HEK293 (cell line): ENCODE results near the gene UBR2.

ENCODE experiments used
- GLI2 ChIP-seq: fragments of 450-650 bp; formaldehyde crosslinking; IDR thresholded peaks from 2 replicates; pipeline ENCODE4; 2017; ENCODE audit warnings: missing biosample characterization, missing genetic modification characterization, low read depth, borderline replicate concordance
- KLF8 ChIP-seq: fragments of 450-650 bp; formaldehyde crosslinking; IDR thresholded peaks from 2 replicates; pipeline ENCODE4 v1.5.1; 2016; ENCODE audit warnings: missing biosample characterization, missing genetic modification characterization
- PRDM10 ChIP-seq: fragments of 450-650 bp; formaldehyde crosslinking; IDR thresholded peaks from 2 replicates; pipeline ENCODE4 v1.5.1; 2016; ENCODE audit warnings: missing biosample characterization, missing genetic modification characterization
- PRDM4 ChIP-seq: fragments of 450-650 bp; formaldehyde crosslinking; IDR thresholded peaks from 2 replicates; pipeline ENCODE4 v1.5.1; 2017; ENCODE audit warnings: missing biosample characterization, missing genetic modification characterization
- SCRT2 ChIP-seq: fragments of 450-650 bp; formaldehyde crosslinking; IDR thresholded peaks from 2 replicates; pipeline ENCODE4 v1.5.1; 2016; ENCODE audit warnings: missing biosample characterization, missing genetic modification characterization
- SP3 ChIP-seq: fragments of 450-650 bp; formaldehyde crosslinking; IDR thresholded peaks from 2 replicates; pipeline ENCODE4 v1.5.1; 2016; ENCODE audit warnings: missing biosample characterization, missing genetic modification characterization
- TCF7L2 ChIP-seq: IDR thresholded peaks from 2 replicates; pipeline ENCODE4 v1.6.1; 2011; ENCODE audit warnings: low read depth, mild to moderate bottlenecking, inconsistent platforms, low read length, moderate library complexity, borderline replicate concordance
- TRIM28 ChIP-seq: IDR thresholded peaks from 2 replicates; pipeline ENCODE4 v1.6.1; 2011; ENCODE audit warnings: low read length, control low read depth, borderline replicate concordance
- YY2 ChIP-seq: fragments of 450-650 bp; formaldehyde crosslinking; IDR thresholded peaks from 2 replicates; pipeline ENCODE4 v1.5.1; 2016; ENCODE audit warnings: missing biosample characterization, missing genetic modification characterization
- ZBTB48 ChIP-seq: fragments of 450-650 bp; formaldehyde crosslinking; IDR thresholded peaks from 2 replicates; pipeline ENCODE4 v1.5.1; 2016; ENCODE audit warnings: missing biosample characterization, missing genetic modification characterization
- ZIC2 ChIP-seq: fragments of 450-650 bp; formaldehyde crosslinking; IDR thresholded peaks from 2 replicates; pipeline ENCODE4 v1.5.1; 2016; ENCODE audit warnings: missing biosample characterization, missing genetic modification characterization
- ZNF112 ChIP-seq: fragments of 450-650 bp; formaldehyde crosslinking; IDR thresholded peaks from 2 replicates; pipeline ENCODE4 v1.5.0; 2017; ENCODE audit warnings: missing biosample characterization, missing genetic modification characterization
- ZNF133 ChIP-seq: fragments of 450-650 bp; formaldehyde crosslinking; IDR thresholded peaks from 2 replicates; pipeline ENCODE4 v1.5.1; 2016; ENCODE audit warnings: missing biosample characterization, missing genetic modification characterization
- ZNF138 ChIP-seq: fragments of 450-650 bp; formaldehyde crosslinking; IDR thresholded peaks from 2 replicates; pipeline ENCODE4 v1.5.1; 2016; ENCODE audit warnings: missing biosample characterization, missing genetic modification characterization, borderline replicate concordance
- ZNF157 ChIP-seq: fragments of 450-650 bp; formaldehyde crosslinking; IDR thresholded peaks from 2 replicates; pipeline ENCODE4 v1.5.1; 2016; ENCODE audit warnings: missing biosample characterization, missing genetic modification characterization
- ZNF23 ChIP-seq: fragments of 450-650 bp; formaldehyde crosslinking; IDR thresholded peaks from 2 replicates; pipeline ENCODE4 v1.5.1; 2016; ENCODE audit warnings: missing biosample characterization, missing genetic modification characterization, borderline replicate concordance
- ZNF292 ChIP-seq: fragments of 450-650 bp; formaldehyde crosslinking; IDR thresholded peaks from 2 replicates; pipeline ENCODE4 v1.5.1; 2016; ENCODE audit warnings: low read depth, missing biosample characterization, missing genetic modification characterization, borderline replicate concordance
- ZNF354C ChIP-seq: fragments of 450-650 bp; formaldehyde crosslinking; IDR thresholded peaks from 2 replicates; pipeline ENCODE4 v1.5.1; 2016; ENCODE audit warnings: missing biosample characterization, missing genetic modification characterization, low read depth, borderline replicate concordance
- ZNF366 ChIP-seq: fragments of 450-650 bp; formaldehyde crosslinking; conservative IDR thresholded peaks from 2 replicates; pipeline ENCODE4 v1.5.1; 2016; ENCODE audit warnings: missing biosample characterization, missing genetic modification characterization
- ZNF426 ChIP-seq: fragments of 450-650 bp; formaldehyde crosslinking; IDR thresholded peaks from 2 replicates; pipeline ENCODE4 v1.5.1; 2017; ENCODE audit warnings: missing biosample characterization, missing genetic modification characterization, mild to moderate bottlenecking, inconsistent platforms, moderate library complexity
- ZNF449 ChIP-seq: fragments of 450-650 bp; formaldehyde crosslinking; IDR thresholded peaks from 2 replicates; pipeline ENCODE4 v1.5.1; 2017; ENCODE audit warnings: missing biosample characterization, mild to moderate bottlenecking, missing genetic modification characterization, moderate library complexity
- ZNF548 ChIP-seq: fragments of 450-650 bp; formaldehyde crosslinking; IDR thresholded peaks from 2 replicates; pipeline ENCODE4 v1.5.1; 2016; ENCODE audit warnings: missing biosample characterization, missing genetic modification characterization
- ZNF560 ChIP-seq: fragments of 450-650 bp; formaldehyde crosslinking; IDR thresholded peaks from 2 replicates; pipeline ENCODE4 v1.5.1; 2017; ENCODE audit warnings: missing biosample characterization, missing genetic modification characterization, borderline replicate concordance
- ZNF585B ChIP-seq: fragments of 450-650 bp; formaldehyde crosslinking; IDR thresholded peaks from 2 replicates; pipeline ENCODE4 v1.5.1; 2016; ENCODE audit warnings: missing biosample characterization, missing genetic modification characterization
- ZNF624 ChIP-seq: fragments of 450-650 bp; formaldehyde crosslinking; IDR thresholded peaks from 2 replicates; pipeline ENCODE4 v1.5.1; 2017; ENCODE audit warnings: missing biosample characterization, missing genetic modification characterization
- ZNF670 ChIP-seq: fragments of 450-650 bp; formaldehyde crosslinking; IDR thresholded peaks from 2 replicates; pipeline ENCODE4 v1.5.1; 2016; ENCODE audit warnings: missing biosample characterization, missing genetic modification characterization, low read depth
- ZNF692 ChIP-seq: fragments of 450-650 bp; formaldehyde crosslinking; IDR thresholded peaks from 2 replicates; pipeline ENCODE4 v1.5.1; 2016; ENCODE audit warnings: missing biosample characterization, missing genetic modification characterization
- ZNF837 ChIP-seq: fragments of 450-650 bp; formaldehyde crosslinking; IDR thresholded peaks from 2 replicates; pipeline ENCODE4 v1.5.1; 2016; ENCODE audit warnings: missing biosample characterization, missing genetic modification characterization
- ZSCAN30 ChIP-seq: fragments of 450-650 bp; IDR thresholded peaks from 2 replicates; pipeline ENCODE4 v1.5.1; 2018; ENCODE audit warnings: missing biosample characterization, mild to moderate bottlenecking, missing genetic modification characterization, moderate library complexity
- ZSCAN4 ChIP-seq: fragments of 450-650 bp; formaldehyde crosslinking; IDR thresholded peaks from 2 replicates; pipeline ENCODE4 v1.5.1; 2017; ENCODE audit warnings: missing biosample characterization, missing genetic modification characterization

UBR2 gene

GRCh38 chr6:42563697-42564505, at the start of gene UBR2 (continued):
- peak; percentile 17; the same call in 1 of the 2 replicates for TF ChIP-seq ZNF449
- no peak for TF ChIP-seq ZNF23
- no peak for TF ChIP-seq ZNF133
- no peak for TF ChIP-seq ZNF157
- TF ChIP-seq ZNF670 (tag by site-specific recombination): no peak
- no peak for TF ChIP-seq TCF7L2
- TF ChIP-seq ZSCAN30 (tag by site-specific recombination): peak; percentile 72
- 0 out of 2 replicates have a peak, but pooled peaks have one; percentile 13 for TF ChIP-seq PRDM4 (tag by site-specific recombination)
- TF ChIP-seq ZNF692 (tag by site-specific recombination): peak; percentile 72
- TF ChIP-seq ZNF138: no peak
- peak; percentile 89 for TF ChIP-seq ZSCAN4 (tag by site-specific recombination)
- TF ChIP-seq ZBTB48 (tag by site-specific recombination): peak; percentile 90
- no peak for TF ChIP-seq ZNF292 (tag by site-specific recombination)
- TF ChIP-seq ZNF585B (tag by site-specific recombination): no peak
- no peak for TF ChIP-seq ZNF624 (tag by site-specific recombination)
- peak; percentile 98 for TF ChIP-seq SCRT2 (tag by site-specific recombination)
- TF ChIP-seq ZNF548 (tag by site-specific recombination): no peak
- peak; percentile 93 for TF ChIP-seq KLF8 (tag by site-specific recombination)
- TF ChIP-seq ZNF426 (tag by site-specific recombination): no peak
- peak; percentile 87 for TF ChIP-seq YY2 (tag by site-specific recombination)
- TF ChIP-seq PRDM10 (tag by site-specific recombination): peak; percentile 98
- no peak for TF ChIP-seq ZNF354C (tag by site-specific recombination)
- TF ChIP-seq GLI2: no peak
- TF ChIP-seq ZIC2 (tag by site-specific recombination): peak; percentile 51; the same call in 1 of the 2 replicates
- no peak for TF ChIP-seq ZNF112
- peak; percentile 96 for TF ChIP-seq TRIM28
- TF ChIP-seq ZNF837: no peak
- no peak for TF ChIP-seq ZNF560
- peak; percentile 96 for TF ChIP-seq SP3 (tag by site-specific recombination)
- TF ChIP-seq ZNF366 (tag by site-specific recombination): peak; percentile 64
